Measurements from ENCODE around the gene POLD2. TPM values are rescaled to one million over a fixed set of nuclear protein-coding genes. Genes with fewer than 3 reads are reported as not detected.

The POLD2 gene
- total and polyA plus RNA-seq, 2 of the 8 experiments (the other 6 are each of a cell fraction or from before 2014, with no cell fraction given), result 148 to 214 TPM

DNA sequence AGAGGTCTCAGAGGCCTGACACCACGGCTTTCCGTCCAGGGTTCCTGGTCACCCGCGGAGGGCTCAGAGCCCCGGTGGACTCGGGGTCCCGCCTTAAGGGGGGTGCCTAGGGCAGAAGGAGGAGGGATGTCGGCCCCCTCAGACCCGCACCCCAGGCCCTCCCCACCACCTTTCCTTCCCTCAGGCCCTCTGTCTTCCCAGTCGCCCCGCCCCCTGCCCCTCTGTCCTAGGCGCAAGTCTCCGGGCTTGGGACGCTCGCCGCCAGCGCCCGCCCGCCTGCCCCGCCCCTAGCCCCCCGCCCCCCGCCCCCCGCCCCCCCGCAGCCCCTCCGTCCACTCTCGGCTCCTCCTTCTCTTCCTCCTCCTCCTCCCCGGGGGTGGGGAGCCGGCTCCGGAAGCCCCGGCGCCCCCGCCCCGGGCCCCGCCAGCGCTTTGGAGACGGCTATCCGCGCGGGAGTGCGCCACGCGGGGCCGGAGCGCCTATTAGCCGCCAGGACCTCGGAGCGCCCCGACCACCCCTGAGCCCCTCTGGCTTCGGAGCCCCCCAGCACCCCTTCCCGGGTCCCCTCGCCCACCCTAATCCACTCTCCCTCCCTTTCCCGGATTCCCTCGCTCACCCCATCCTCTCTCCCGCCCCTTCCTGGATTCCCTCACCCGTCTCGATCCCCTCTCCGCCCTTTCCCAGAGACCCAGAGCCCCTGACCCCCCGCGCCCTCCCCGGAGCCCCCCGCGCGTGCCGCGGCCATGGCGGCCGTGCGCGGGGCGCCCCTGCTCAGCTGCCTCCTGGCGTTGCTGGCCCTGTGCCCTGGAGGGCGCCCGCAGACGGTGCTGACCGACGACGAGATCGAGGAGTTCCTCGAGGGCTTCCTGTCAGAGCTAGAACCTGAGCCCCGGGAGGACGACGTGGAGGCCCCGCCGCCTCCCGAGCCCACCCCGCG, 19.2 kb downstream of the POLD2 start, which contains the start of gene AEBP1:
Gene AEBP1, plus strand, starts transcription at position 423 of the 937 bp plus-strand sequence. Its CDS starts 321 bp downstream, at position 744.
- ChIA-PET CTCF (ENCODE audit: partially characterized antibody) (interaction anchor here (1.2 to 1.4 kb wide), 2 partner anchors 31 to 117 kb away, joined by 4 to 5 read pairs; no protein-coding TSS in a partner anchor), POLR2A (ENCODE audit: partially characterized antibody) (interaction anchor here (1.0 to 2.0 kb wide), 3 partner anchors 11 to 43 kb away, joined by 3 to 13 read pairs (median 8); no protein-coding TSS in a partner anchor)
- Histone ChIP-seq H3K4me1 (replicated peaks in 1 of 4; ENCODE audit: control insufficient read depth in 3 of 4, insufficient read depth in 4 of 4, low read length in 3 of 4) (peaks cover 0 to 12% (median 9%) of the 10 kb centered on the region in 4 experiments; a peak in 6 of 7 replicates), H3K23me2 (ENCODE audit: low read depth, low read length) (peaks cover 15% of the 10 kb centered on the region), H3K23ac (ENCODE audit: insufficient read length) (no peak within 1 kb of the TSS), H2BK12ac (ENCODE audit: low read depth, low read length) (peak within 1 kb of the TSS; percentile 60; the same call in 1 of the 2 replicates), H4K91ac (replicated peaks; ENCODE audit: insufficient read length, low read length) (no peak within 1 kb of the TSS), H2AK5ac (ENCODE audit: low read depth, low read length) (0 out of 2 replicates have a peak within 1 kb of the TSS, but pooled peaks have one; percentile 65), H3K36me3 (ENCODE audit: control insufficient read depth in 2 of 4, insufficient read depth in 4 of 4, low read length in 3 of 4) (no peaks in the 10 kb centered on the region; a peak in 2 of 8 replicates), H3K18ac (ENCODE audit: extremely low read depth, low read length) (no peak within 1 kb of the TSS; the same call in none of the 2 replicates), H3K14ac (ENCODE audit: insufficient read length) (no peak within 1 kb of the TSS), H3K56ac (replicated peaks; ENCODE audit: insufficient read length, low read depth, low read length) (no peak within 1 kb of the TSS), H2BK20ac (ENCODE audit: low read length) (no peak within 1 kb of the TSS), H3K9ac (replicated peaks in 1 of 4; ENCODE audit: extremely low read depth in 1 of 4, low read depth in 3 of 4, low read length in 3 of 4) (no peak within 1 kb of the TSS; a peak in 2 of 7 replicates), H3K79me1 (ENCODE audit: low read depth, low read length) (peaks cover 4% of the 10 kb centered on the region; the same call in 1 of the 2 replicates), H3K4me2 (ENCODE audit: insufficient read depth in 1 of 2, low read depth in 2 of 2, low read length in 2 of 2) (peak within 1 kb of the TSS; percentile 84 to 98), H4K5ac (ENCODE audit: insufficient read length, low read depth, low read length) (peak within 1 kb of the TSS; percentile 18), H3K27ac (ENCODE audit: low read depth, low read length) (no peak within 1 kb of the TSS), H3K79me2 (ENCODE audit: control insufficient read depth in 1 of 2, insufficient read depth in 2 of 2, low read length in 2 of 2) (no peaks in the 10 kb centered on the region; a peak in 1 of 4 replicates), H3K4ac (replicated peaks; ENCODE audit: insufficient read length, low read depth, low read length) (peak within 1 kb of the TSS; percentile 21), H4K20me1 (replicated peaks in 1 of 2; ENCODE audit: control insufficient read depth in 1 of 2, insufficient read depth in 2 of 2, low read length in 2 of 2) (peaks cover 2 to 3% of the 10 kb centered on the region in 2 experiments), H2BK120ac (replicated peaks; ENCODE audit: low read depth, low read length) (no peak within 1 kb of the TSS), H3K9me3 (ENCODE audit: insufficient read depth in 2 of 2, low read depth in 1 of 2, low read length in 1 of 2) (no peaks in the 10 kb centered on the region), H2BK5ac (ENCODE audit: low read depth, low read length) (peak within 1 kb of the TSS; percentile 35; the same call in 1 of the 2 replicates), H4K8ac (ENCODE audit: extremely low read depth, insufficient read depth, low read length) (peak within 1 kb of the TSS; percentile 36; the same call in 1 of the 2 replicates), H2BK15ac (ENCODE audit: low read length) (peak within 1 kb of the TSS; percentile 36; the same call in 1 of the 2 replicates), H3K4me3 (ENCODE audit: extremely low read depth in 1 of 4, insufficient read depth in 2 of 4, low read depth in 3 of 4, low read length in 4 of 4) (peak within 1 kb of the TSS; percentile 52 to 87 (median 64)), H3K27me3 (replicated peaks in 1 of 4; ENCODE audit: control insufficient read depth in 3 of 4, extremely low read depth in 1 of 4, insufficient read depth in 3 of 4, low read length in 3 of 4) (peaks cover 0 to 29% (median 16%) of the 10 kb centered on the region in 4 experiments; a peak in 6 of 7 replicates), H2AFZ (ENCODE audit: low read length) (no peak within 1 kb of the TSS; the same call in 1 of the 2 replicates)
- DNase-seq (ENCODE audit: low read depth in 1 of 2, low spot score in 2 of 2), result peak in 1 of 2 experiments; percentile 78
- FAIRE-seq, result no peak
- WGBS, 2 experiments (ENCODE audit: extremely low coverage in 1 of 2, insufficient coverage in 1 of 2, insufficient read length in 1 of 2, insufficient replicate concordance in 2 of 2, low coverage in 1 of 2, low lambda C conversion rate in 2 of 2, missing lambda C conversion rate in 1 of 2), result 7% methylated on average over 31 of the region's 87 CpGs; no CpG with 5 or more reads in 1 of the 2 experiments
- TF ChIP-seq, protein P1, sequence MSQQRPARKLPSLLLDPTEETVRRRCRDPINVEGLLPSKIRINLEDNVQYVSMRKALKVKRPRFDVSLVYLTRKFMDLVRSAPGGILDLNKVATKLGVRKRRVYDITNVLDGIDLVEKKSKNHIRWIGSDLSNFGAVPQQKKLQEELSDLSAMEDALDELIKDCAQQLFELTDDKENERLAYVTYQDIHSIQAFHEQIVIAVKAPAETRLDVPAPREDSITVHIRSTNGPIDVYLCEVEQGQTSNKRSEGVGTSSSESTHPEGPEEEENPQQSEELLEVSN (IDR thresholded peaks at IDR 0.05), result 0 out of 2 replicates have a peak, but pooled peaks have one; percentile 8
- TF ChIP-seq SAP30 (IDR thresholded peaks at IDR 0.05; ENCODE audit: insufficient read depth, insufficient replicate concordance, low read length) (no peak), POU5F1 (IDR thresholded peaks at IDR 0.05; ENCODE audit: low read depth, low read length) (no peak), KDM4A (IDR thresholded peaks at IDR 0.05; ENCODE audit: low read depth, low read length, severe bottlenecking) (peak; percentile 56), SIN3A (conservative IDR thresholded peaks at IDR 0.05 in 1 of 2, IDR thresholded peaks at IDR 0.05 in 1 of 2; ENCODE audit: low read depth in 1 of 2, low read length in 2 of 2) (0 out of 4 replicates have a peak, but pooled peaks of 1 of the 2 experiments have one; percentile 27), YY1 (IDR thresholded peaks at IDR 0.05; ENCODE audit: low read depth, low read length) (peak; percentile 45; the same call in 1 of the 2 replicates), ASH2L (IDR thresholded peaks at IDR 0.05; ENCODE audit: low read length) (peak; percentile 85)
- TF ChIP-seq, protein P2, sequence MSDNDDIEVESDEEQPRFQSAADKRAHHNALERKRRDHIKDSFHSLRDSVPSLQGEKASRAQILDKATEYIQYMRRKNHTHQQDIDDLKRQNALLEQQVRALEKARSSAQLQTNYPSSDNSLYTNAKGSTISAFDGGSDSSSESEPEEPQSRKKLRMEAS (IDR thresholded peaks at IDR 0.05), result 0 out of 2 replicates have a peak, but pooled peaks have one; percentile 36

All from H1 (cell line).